HL-60 (cell line): Measurements from ENCODE around the gene ANKS1A.

Experiments used
- POLR2AphosphoS5 ChIP-seq: IDR thresholded peaks from 2 replicates; pipeline ENCODE4 v1.6.1; 2012; ENCODE audit warnings: low read depth
- TF ChIP-seq, protein P1 (sequence below): IDR thresholded peaks from one replicate; pipeline ENCODE4 v1.5.1; 2011; ENCODE audit warnings: low read length, control low read depth, inconsistent platforms; ENCODE audit not compliant: insufficient read depth
- TF ChIP-seq, protein P2 (sequence below): IDR thresholded peaks from 2 replicates; pipeline ENCODE4 v1.6.1; 2012; ENCODE audit warnings: low read depth; ENCODE audit not compliant: insufficient replicate concordance

DNA sequence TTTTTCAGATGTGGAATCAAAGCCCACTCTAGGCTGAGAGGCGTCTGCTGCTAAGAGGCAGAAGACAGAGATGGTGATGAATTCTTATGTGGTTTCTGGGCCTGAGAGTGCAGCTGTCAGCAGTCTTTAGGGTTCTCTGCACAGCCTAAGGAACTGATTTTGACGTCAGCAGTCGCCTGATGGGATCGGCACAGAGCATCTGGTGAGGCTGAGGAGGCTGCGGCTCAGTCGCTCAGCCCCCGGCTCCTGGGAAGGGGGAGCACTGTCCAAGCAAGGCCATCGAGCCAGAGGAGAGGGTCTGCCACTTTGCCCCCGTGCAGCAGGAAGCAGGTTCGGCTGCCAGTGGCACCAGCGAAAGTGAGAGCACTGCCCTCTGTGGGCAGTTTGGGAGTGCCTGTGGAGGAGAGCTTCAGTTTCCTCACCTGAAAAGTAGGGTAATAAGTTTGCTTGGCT, 159.6 kb downstream of the ANKS1A start:
- TF ChIP-seq, protein P1, sequence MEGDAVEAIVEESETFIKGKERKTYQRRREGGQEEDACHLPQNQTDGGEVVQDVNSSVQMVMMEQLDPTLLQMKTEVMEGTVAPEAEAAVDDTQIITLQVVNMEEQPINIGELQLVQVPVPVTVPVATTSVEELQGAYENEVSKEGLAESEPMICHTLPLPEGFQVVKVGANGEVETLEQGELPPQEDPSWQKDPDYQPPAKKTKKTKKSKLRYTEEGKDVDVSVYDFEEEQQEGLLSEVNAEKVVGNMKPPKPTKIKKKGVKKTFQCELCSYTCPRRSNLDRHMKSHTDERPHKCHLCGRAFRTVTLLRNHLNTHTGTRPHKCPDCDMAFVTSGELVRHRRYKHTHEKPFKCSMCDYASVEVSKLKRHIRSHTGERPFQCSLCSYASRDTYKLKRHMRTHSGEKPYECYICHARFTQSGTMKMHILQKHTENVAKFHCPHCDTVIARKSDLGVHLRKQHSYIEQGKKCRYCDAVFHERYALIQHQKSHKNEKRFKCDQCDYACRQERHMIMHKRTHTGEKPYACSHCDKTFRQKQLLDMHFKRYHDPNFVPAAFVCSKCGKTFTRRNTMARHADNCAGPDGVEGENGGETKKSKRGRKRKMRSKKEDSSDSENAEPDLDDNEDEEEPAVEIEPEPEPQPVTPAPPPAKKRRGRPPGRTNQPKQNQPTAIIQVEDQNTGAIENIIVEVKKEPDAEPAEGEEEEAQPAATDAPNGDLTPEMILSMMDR, result no peak
- no peak; the same call in 1 of the 2 replicates for TF ChIP-seq POLR2AphosphoS5
- TF ChIP-seq, protein P2, sequence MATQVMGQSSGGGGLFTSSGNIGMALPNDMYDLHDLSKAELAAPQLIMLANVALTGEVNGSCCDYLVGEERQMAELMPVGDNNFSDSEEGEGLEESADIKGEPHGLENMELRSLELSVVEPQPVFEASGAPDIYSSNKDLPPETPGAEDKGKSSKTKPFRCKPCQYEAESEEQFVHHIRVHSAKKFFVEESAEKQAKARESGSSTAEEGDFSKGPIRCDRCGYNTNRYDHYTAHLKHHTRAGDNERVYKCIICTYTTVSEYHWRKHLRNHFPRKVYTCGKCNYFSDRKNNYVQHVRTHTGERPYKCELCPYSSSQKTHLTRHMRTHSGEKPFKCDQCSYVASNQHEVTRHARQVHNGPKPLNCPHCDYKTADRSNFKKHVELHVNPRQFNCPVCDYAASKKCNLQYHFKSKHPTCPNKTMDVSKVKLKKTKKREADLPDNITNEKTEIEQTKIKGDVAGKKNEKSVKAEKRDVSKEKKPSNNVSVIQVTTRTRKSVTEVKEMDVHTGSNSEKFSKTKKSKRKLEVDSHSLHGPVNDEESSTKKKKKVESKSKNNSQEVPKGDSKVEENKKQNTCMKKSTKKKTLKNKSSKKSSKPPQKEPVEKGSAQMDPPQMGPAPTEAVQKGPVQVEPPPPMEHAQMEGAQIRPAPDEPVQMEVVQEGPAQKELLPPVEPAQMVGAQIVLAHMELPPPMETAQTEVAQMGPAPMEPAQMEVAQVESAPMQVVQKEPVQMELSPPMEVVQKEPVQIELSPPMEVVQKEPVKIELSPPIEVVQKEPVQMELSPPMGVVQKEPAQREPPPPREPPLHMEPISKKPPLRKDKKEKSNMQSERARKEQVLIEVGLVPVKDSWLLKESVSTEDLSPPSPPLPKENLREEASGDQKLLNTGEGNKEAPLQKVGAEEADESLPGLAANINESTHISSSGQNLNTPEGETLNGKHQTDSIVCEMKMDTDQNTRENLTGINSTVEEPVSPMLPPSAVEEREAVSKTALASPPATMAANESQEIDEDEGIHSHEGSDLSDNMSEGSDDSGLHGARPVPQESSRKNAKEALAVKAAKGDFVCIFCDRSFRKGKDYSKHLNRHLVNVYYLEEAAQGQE, result no peak
